Stimulated activated CD8-positive, alpha-beta memory T cell treated with anti-CD3 and anti-CD28 coated beads, Interleukin-12 subunit alpha, Interleukin-12 subunit beta, amount 100 ng/mL, for 4 hours (primary cell): ENCODE results near the gene ERP27.

ENCODE experiments used
- DNase-seq: peaks from one replicate; pipeline ENCODE4 v3.0.0-alpha.2; 2020; ENCODE audit warnings: low read depth

The ERP27 gene

GRCh38 chr12:14935031-14935430, 3.3 kb downstream of the ERP27 start:
- no peak for DNase-seq

- DNase-seq = no peak
Observed at GRCh38 chr12:14934511-14934910, 3.8 kb downstream of the ERP27 start.

DNA sequence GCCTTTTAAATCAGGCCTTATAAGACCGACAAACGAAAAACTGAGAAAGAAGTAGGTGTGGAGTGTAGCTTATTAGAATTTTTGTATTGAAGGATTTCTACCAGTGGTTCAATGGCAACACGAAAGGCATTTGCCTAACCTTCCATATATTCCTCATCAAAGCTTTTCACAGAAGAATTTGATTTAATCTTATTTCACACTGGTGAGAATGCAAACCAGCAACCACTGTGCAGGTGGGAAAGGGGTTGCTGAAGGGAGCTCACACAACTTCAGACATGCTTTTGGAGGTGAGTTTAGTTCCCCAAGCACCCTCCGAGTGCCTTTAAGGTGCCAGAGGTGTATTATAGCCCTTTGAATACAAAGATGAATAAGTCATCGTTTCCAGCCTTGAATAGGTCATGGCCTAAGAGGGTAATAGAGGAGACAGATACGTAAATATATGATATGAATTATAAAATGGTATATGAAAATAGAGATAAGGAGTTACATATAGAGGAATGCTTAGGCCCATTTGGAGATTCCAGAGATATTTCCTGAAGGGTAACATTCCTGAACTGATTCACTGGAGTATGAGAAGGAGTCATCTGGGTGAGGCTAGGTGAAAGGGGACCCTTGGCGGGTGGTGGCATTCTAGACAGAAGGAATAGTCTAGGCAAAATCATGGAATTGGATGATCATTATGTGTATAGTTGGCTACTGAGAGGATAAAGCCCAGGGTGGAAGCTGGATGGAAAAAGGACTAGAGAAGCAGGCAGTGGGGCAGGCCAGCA, 6.4 kb downstream of the ERP27 start:
- no peak for DNase-seq

DNA sequence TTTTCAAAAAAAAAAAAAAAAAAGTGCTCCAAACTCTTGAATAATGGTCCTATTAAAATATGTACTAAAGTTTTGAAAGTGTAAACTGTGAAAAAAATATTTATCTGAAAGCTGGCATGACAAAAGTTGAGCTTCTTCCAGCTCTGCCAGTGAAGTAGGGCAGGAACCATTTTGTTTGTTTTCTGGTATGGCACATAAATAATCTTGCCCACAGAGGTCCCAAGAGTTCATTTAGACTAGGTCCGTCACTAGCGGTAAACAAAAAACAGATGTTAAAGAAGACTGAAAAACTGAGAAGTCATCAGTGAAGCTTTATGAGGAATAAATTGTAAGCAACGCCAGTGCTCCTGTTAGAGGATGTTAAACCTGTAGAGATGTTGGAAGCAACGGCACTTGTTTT, 7.0 kb downstream of the ERP27 start:
- no peak for DNase-seq

- DNase-seq = no peak
Observed at GRCh38 chr12:14930299-14930698, 8.0 kb downstream of the ERP27 start.

DNA sequence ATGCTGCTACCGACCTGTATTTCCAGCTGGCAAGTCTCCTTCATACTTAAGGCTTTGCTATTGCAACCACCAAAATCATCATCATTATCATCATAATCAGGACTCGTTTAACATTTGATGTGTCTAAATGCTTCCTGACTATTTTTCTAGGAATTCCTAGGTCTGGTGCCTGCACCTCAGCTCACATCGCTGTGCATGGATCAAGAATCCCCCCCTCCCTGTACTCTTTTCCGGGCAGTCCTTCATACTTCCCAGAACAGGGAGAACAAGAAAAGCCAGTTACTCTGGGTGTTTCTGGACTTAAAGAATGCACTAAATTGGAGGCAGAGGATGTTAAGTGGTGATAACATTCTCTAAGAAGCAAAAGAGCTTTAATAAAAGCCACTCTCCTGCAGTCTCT, 9.4 kb downstream of the ERP27 start:
- no peak for DNase-seq

GRCh38 chr12:14927267-14927666, 11.1 kb downstream of the ERP27 start:
- DNase-seq = no peak

DNA sequence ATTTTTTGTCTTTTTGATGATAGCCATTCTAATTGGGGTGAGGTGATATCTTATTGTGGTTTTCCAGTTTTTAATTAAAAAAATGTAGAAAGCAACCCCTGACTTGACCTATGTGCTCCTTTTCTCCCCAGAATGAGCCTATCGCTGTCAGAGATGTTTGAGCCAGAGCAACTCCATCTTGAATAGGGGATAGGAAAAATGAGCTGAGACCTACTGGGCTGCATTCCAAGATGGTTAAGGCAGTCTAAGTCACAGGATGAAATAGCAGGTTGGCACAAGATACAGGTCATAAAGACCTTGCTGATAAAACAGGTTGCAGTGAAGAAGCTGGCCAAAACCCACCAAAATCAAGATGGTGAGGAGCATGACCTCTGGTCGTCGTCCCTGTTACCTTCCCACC, 13.8 kb downstream of the ERP27 start:
- no peak for DNase-seq

DNA sequence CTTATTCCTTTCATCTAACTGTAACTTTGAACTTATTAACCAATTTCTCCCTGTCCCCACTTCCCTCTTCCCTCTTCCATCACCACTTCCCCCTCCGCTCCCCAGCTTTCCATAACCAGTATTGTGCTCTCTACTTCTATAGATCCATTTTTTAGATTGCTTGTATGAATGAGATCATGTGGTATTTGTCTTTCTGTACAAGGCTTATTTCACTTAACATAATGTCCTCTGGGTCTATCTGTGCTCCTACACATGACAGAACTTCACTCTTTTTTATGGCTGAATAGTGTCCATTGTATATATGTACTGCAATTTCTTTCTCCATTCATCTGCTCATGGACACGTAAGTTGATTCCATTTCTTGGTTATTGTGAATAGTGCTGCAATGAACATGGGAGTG, 14.4 kb downstream of the ERP27 start:
- DNase-seq = no peak

GRCh38 chr12:14921218-14921617, 17.1 kb downstream of the ERP27 start:
- DNase-seq = no peak

DNA sequence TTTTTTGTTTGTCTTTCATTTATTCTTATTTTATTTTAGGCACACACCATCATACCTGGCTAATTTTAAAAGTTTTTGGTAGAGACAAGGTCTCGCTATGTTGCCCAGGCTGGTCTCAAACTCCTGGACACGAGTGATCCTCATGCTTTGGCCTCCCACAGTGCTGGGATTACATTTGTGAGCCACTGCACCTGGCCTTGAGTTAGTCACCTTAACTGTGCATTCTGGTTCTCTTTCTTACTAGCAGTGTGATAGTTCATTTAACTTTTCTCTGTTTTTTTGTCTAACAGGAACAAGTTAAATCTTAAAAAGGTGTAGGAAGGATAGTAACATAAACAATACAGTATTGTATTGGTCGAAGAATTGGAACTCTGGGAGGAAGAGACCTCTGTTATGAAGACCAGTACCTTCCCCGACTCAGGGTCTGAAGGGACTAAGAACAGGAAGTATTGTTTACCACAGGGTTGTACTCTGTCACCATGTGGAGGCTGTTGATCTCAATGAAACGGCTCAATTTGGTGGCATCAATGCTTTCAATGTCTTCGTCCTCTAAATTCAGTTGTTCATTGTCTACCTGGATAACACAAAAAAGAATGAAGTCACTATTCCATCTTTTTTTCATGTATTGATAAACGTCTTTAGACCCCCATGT, 17.7 kb downstream of the ERP27 start:
- DNase-seq = no peak

DNA sequence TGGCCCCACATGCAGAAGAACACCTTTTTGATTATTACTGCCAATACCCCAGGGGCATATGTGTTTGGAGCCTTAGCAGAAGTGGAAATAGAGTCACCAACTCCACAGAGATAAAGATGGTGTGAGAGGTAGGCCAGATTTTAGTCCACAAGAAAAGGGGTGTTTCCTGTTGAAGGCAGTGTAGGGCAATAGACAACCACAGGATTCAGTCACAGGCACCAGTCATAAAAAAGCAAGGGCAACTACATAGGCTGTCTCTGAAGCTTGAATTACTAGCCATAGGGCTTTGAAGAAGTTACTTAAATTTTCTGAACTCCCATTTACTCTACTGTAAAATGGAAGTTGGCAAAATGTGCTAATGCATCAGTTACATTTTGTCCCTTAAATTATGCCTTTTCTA, 18.9 kb downstream of the ERP27 start:
- DNase-seq = no peak

DNA sequence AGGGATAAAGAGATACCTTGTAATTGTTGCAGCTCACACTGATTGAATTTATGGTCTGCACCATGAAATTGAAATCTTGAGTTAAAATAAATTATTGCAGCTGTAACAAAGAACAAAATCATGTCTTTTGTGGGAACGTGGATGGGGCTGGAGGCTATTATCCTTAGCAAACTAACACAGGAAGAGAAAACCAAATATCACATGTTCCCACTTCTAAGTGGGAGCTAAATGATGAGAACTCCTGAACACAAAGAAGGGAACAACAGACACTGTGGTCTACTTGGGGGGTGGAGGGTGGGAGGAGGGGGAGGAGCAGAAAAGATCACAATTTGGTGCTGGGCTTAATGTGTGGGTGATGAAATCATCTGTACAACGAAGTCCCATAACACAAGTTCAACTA, 22.6 kb downstream of the ERP27 start:
- DNase-seq = no peak

- DNase-seq = no peak
Observed at GRCh38 chr12:14913381-14913781, 25.0 kb downstream of the ERP27 start.

GRCh38 chr12:14911131-14911530, 27.2 kb downstream of the ERP27 start:
- DNase-seq = no peak

- DNase-seq = no peak
Observed at GRCh38 chr12:14910090-14910915, 28.0 kb downstream of the ERP27 start.

- DNase-seq = no peak
Observed at GRCh38 chr12:14907953-14908352, 30.4 kb downstream of the ERP27 start.

- DNase-seq = no peak
Observed at GRCh38 chr12:14906114-14906513, 32.2 kb downstream of the ERP27 start.

GRCh38 chr12:14905269-14906004, 32.9 kb downstream of the ERP27 start:
- no peak for DNase-seq

GRCh38 chr12:14904854-14905253, 33.5 kb downstream of the ERP27 start:
- DNase-seq = no peak

DNA sequence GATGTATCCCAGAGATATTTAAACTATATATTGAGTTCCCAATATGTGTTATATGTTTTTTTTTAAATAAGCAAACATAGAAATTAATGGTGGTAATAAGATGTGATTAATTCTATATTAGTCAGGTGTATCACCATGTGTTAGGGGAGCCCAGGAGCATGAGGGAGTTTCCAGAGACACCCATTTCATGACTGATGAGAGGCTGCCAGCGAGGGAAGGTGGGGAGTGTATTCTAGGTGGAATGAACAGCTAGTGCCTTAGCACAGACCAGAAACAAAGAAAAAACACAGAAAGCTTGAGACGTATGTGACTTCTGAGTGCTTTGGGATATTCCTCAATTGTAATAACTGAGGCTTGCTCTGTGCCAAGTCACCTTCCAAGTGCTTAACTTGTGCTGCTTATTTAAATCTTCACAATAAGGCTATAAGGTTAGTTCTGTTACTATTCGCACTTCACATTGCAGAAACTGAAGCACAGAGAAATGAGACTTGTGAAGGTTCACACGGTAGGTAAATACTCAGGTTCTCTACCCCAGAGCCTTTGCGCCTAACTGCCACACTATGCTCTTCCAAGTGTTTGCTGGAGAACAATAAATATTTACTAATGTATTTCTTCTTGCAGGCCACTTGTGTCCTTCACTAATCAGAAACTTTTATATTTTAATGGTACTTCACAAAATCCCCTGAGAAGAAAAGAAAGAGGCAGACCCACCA, 34.8 kb downstream of the ERP27 start:
- DNase-seq = no peak

GRCh38 chr12:14902465-14902864, 35.9 kb downstream of the ERP27 start:
- no peak for DNase-seq
